ENCODE data around the gene PHF14.

- TF ChIP-seq CTCF (IDR thresholded peaks at IDR 0.05): no peak
- TF ChIP-seq POLR2A (IDR thresholded peaks at IDR 0.05): no peak
Measured at GRCh38 chr7:11060893-11061292, 87.2 kb downstream of the PHF14 start.

Data from esophagus squamous epithelium (tissue), 4 donors.